Activated CD4-positive, CD25-positive, alpha-beta regulatory T cell treated with anti-CD3 and anti-CD28 coated beads, Interleukin-2, amount 50 U/mL, for 72 hours (primary cell): Measurements from ENCODE around the gene CATSPERZ.

ENCODE experiments used
- DNase-seq: peaks from one replicate; pipeline ENCODE4 v3.0.0; 2021

Gene CATSPERZ

DNA sequence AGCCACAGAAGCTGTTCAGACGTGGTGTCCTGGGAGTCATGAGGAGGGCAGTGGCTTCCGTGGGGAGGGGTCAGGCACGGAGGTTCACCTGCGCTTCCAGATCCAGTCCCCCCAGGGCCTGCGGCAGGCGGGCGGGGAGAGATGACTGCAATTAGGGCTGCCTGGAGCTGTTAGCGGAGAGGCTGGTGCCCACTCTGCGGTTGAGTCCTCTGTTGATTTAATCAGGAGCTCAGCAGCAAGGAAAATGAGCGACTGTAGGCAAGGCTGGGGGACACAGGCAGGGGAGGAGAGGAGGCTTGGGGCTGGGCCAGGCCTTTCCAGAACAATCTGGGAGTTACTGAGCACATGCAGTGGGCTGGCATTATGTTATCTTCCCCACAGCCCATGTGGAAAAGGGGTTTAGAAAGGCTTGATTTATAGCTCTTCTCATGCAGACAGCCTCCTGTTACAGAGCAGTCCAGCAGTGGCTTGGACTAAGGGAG is 35.7 kb upstream of the CATSPERZ start:
- no peak for DNase-seq

- DNase-seq, result no peak
These were observed 34.7 kb upstream of the CATSPERZ start for GRCh38 chr11:64265176-64266160.

- DNase-seq, result no peak
These were observed 33.8 kb upstream of the CATSPERZ start for GRCh38 chr11:64266339-64266738.

DNA sequence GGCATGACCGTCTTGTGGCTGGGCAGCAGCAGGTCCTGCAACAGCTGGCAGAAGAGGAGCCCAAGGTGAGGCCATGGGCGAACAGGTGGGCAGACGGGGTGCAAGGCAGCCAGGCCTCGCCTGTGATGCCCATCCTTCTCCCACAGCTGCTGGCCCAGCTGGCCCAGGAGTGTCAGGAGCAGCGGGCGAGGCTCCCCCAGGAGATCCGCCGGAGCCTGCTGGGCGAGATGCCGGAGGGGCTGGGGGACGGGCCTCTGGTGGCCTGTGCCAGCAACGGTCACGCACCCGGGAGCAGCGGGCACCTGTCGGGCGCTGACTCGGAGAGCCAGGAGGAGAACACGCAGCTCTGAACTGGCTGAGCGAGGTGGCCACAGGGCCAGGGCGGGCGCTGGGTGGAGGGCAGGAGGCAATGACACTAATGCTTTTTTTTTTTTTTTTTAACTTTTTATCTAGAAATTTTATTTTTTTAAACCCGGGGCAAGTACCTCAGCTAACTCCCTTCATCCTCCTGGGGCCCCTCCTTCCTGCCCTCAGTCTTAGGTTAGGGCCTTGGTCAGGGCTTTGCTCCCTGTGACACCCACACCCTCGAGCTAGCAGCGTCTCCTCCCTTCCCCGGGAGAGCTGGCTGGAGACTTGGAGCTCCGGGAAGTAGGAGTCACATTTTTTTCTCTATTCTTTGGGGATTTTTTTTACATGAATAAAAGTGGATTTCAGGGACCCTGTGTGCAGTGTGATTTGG is 32.8 kb upstream of the CATSPERZ start:
- DNase-seq, result no peak

GRCh38 chr11:64268025-64268892 is 31.9 kb upstream of the CATSPERZ start:
- no peak for DNase-seq

- DNase-seq, result peak; percentile 66
These were observed 31.1 kb upstream of the CATSPERZ start for GRCh38 chr11:64268893-64269539.

- DNase-seq, result peak; percentile 95
These were observed 30.5 kb upstream of the CATSPERZ start for GRCh38 chr11:64269540-64270220.

- no peak for DNase-seq
These were observed 24.9 kb upstream of the CATSPERZ start for GRCh38 chr11:64275031-64275800.

DNA sequence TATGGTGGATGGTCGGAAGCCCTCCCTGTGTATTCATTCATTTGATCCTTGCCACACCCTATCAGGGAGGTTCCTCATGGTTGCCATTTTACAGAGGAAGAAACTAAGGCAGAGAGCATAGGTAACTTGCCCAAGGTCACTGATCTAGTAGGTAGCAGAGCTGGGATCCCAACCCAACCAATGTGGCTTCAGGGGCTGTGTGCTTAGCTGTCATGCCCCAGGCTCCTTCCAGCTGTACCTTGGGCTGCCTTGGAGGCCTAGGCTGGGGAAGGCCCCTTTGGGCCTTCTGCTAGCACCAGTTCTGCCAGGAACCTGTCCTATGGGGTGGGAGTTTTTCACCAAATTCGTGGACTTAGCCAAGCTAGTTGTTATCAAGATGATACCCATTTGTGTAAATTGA is 24.3 kb upstream of the CATSPERZ start:
- no peak for DNase-seq

GRCh38 chr11:64276653-64277431 is 23.3 kb upstream of the CATSPERZ start:
- DNase-seq, result no peak

GRCh38 chr11:64278576-64279190 is 21.5 kb upstream of the CATSPERZ start:
- no peak for DNase-seq

- no peak for DNase-seq
These were observed 18.0 kb upstream of the CATSPERZ start for GRCh38 chr11:64281957-64282770.

DNA sequence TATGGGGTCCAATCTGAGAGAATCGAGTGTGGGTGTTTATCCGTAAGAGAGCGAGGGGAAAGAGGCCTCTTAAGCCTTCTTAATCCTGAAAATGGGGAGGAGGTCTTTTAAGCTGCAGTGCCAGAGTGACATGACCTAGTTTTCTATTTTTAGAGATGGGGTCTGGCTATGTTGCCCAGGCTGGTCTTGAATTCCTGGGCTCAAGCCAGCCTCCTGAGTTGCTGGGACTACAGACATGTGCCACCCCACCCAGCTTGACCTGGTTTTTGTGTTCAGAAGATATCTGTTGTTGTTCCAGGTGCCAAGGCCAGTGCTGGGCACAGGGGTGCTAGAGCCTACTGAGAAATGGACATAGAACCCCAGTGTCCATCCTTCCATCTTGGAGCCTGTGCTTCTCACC is 17.1 kb upstream of the CATSPERZ start:
- DNase-seq, result no peak

DNA sequence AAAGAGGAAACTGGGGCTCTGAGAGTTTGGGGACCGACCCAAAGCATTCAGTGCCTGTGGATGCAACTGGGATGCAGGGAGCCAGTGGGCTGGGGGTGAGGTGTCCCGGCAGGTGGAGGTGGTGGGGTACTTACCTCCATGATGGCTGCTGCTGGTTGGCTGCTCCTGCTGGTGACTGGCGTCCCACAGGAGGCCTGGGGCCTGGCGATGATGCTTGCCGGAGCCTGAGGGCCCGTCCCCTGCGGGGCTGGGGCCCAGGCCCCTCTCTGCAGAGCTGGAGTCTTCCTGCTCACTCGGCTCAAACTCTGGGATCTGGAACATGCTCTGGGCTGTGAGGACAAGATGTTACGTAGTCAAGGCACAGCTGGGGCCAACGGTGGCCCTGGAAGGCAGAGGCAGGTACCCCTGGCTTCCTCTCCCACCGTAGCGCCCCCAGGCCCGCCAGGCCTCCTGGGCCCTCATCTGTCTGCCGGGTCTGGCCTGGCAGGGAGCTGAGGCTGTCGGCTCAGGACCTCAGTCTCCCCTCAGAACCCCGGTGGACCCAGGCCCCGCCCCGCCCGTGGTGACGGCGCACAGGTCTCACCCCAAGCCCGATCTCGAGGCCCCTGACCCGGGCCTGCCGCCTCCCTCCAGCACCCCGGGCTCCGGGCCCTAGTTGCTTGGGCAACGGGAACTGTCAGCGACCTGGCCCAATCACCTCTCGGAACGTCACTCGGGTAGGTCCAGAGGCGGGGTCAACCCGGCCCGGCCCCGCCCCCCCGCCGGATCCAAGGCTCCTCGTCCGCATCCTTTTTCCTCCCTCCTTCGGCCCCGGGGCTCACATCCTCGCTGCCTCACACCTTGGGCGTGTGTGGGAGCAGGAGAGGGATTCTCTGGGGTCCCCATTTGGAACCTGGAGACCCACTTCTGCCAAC is 15.9 kb upstream of the CATSPERZ start, which contains the start of gene BAD:
Gene BAD (minus strand): TSS at position 618 of the 914 bp plus-strand sequence. CDS start 297 bp downstream, at position 321.
- DNase-seq, result peak; percentile 85

GRCh38 chr11:64284962-64285884 is 14.9 kb upstream of the CATSPERZ start, which contains the start of gene GPR137:
TSS of gene GPR137 (plus strand) at chr11:64285848. CDS start at chr11:64286525, 677 bp downstream.
- peak; percentile 99 for DNase-seq
